Measurements from ENCODE around the gene RFESD.

DNA sequence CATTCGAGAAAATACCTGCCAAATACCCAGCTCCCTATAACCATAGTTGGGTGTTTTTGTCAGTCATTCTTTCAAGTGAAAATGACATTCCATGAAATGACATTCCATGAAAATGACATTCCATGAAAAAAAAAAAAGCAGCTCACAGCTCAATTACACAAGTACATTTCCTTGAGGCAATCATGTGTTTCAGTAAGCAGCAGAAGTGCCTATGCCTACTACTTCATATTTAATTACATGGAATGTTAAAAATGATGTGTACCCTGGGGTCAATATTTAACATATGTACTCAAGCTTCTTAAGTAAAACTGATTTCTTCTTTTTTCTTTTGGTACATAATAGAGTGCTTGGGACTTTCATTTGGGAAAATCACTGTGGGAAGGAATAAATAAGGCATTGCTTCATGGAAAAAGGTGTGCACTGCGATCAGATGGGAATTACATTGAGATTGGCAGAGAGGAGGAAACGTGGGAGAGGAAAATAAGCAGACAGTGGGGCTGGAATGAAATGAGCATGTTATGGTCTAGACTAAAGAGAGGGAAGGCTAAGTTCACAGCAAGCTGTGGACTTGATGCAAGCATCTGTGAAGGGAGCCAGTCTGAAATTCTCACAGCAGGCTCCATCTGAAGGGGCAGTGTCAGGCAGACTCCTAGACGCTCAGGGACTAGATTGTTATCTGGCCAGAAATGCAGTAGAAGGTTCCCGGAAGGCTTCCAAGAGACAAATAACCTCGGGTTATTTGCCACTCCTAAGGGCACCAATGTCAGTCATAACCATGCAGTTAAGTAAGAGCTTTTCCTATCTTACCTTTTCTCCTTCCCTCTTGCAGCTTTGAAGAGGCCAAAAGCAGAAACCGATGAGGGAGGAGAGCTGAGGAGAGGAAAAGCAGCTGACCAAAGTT is 51.5 kb downstream of the RFESD start:
- TF ChIP-seq, protein P1, sequence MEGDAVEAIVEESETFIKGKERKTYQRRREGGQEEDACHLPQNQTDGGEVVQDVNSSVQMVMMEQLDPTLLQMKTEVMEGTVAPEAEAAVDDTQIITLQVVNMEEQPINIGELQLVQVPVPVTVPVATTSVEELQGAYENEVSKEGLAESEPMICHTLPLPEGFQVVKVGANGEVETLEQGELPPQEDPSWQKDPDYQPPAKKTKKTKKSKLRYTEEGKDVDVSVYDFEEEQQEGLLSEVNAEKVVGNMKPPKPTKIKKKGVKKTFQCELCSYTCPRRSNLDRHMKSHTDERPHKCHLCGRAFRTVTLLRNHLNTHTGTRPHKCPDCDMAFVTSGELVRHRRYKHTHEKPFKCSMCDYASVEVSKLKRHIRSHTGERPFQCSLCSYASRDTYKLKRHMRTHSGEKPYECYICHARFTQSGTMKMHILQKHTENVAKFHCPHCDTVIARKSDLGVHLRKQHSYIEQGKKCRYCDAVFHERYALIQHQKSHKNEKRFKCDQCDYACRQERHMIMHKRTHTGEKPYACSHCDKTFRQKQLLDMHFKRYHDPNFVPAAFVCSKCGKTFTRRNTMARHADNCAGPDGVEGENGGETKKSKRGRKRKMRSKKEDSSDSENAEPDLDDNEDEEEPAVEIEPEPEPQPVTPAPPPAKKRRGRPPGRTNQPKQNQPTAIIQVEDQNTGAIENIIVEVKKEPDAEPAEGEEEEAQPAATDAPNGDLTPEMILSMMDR (CRISPR knock-in tag; IDR thresholded peaks at IDR 0.05): no peak
- no peak for TF ChIP-seq FOXM1 (CRISPR knock-in tag; IDR thresholded peaks at IDR 0.05)
- TF ChIP-seq CHCHD3 (CRISPR knock-in tag; IDR thresholded peaks at IDR 0.05): no peak
- no peak for TF ChIP-seq POLR2A (IDR thresholded peaks at IDR 0.05; ENCODE audit: insufficient read depth in 1 of 2, low read depth in 2 of 2, low read length in 2 of 2)
- no peak for TF ChIP-seq ZNF263 (CRISPR knock-in tag; IDR thresholded peaks at IDR 0.05)
- no peak for TF ChIP-seq YY1 (IDR thresholded peaks at IDR 0.05; ENCODE audit: insufficient read depth, insufficient replicate concordance, low read depth, low read length)
- no peak for TF ChIP-seq RAD21 (CRISPR knock-in tag; IDR thresholded peaks at IDR 0.05)
- no peak for TF ChIP-seq HDAC2 (CRISPR knock-in tag; IDR thresholded peaks at IDR 0.05)
- TF ChIP-seq SMC3 (IDR thresholded peaks at IDR 0.05; ENCODE audit: low read length): no peak
- no peak for TF ChIP-seq EP300 (IDR thresholded peaks at IDR 0.05; ENCODE audit: low read depth in 2 of 2, low read length in 2 of 2)
- no peak for TF ChIP-seq EP300 (CRISPR knock-in tag; IDR thresholded peaks at IDR 0.05; ENCODE audit: borderline replicate concordance)
- TF ChIP-seq BHLHE40 (IDR thresholded peaks at IDR 0.05; ENCODE audit: low read length): no peak
- no peak for TF ChIP-seq EZH2 (conservative IDR thresholded peaks at IDR 0.05; ENCODE audit: low read depth, low read length)
- TF ChIP-seq KLF13 (CRISPR knock-in tag; IDR thresholded peaks at IDR 0.05): no peak
- TF ChIP-seq KLF9 (CRISPR knock-in tag; IDR thresholded peaks at IDR 0.05; ENCODE audit: low read depth): no peak
